Endothelial cell of umbilical vein (primary cell): Measurements from ENCODE around the gene AGR2. TPM values are rescaled to one million over a fixed set of nuclear protein-coding genes. Genes with fewer than 3 reads are reported as not detected.

Experiments
- BruUV-seq: library from RNA; stranded (reverse); fragments of 400-500 nt; replicated peaks from 2 replicates; lab custom pipeline; 2021; lab: Mats Ljungman, UMichigan
- CTCF ChIA-PET: fragments of 300-600, 350-600 bp; sonication (Branson Sonifier 250); formaldehyde crosslinking; loops from one replicate; lab custom pipeline; 2021; ENCODE audit warnings: antibody characterized with exemption, inconsistent platforms; lab: Charles Lee
- POLR2A ChIA-PET: fragments of 300-600, 350-600 bp; sonication (Branson Sonifier 250); formaldehyde crosslinking; loops from one replicate; lab custom pipeline; 2021; ENCODE audit warnings: antibody characterized with exemption, inconsistent platforms; lab: Charles Lee
- DNase-seq: peaks from one replicate; pipeline ENCODE4 v3.0.0-alpha.2; 2011; ENCODE audit warnings: low read depth, low spot score
- FAIRE-seq: peaks from 2 replicates; lab custom pipeline; 2011; peaks lifted over from hg19 to GRCh38; lab: Jason Lieb, UNC
- H2AFZ ChIP-seq: 2 replicates; pipeline ENCODE4 v1.6.0; 2012; ENCODE audit warnings: low read depth, low read length, control low read depth, inconsistent platforms
- H3K27ac ChIP-seq: 2 replicates; pipeline ENCODE4 v1.5.1; 2011; ENCODE audit warnings: low read depth, mild to moderate bottlenecking, control low read depth, low read length, moderate library complexity; ENCODE audit not compliant: insufficient read depth
- H3K27me3 ChIP-seq, 2 experiments: 2 replicates each; pipeline versions ENCODE4 v1.6.0 to v1.6.1; 2011; ENCODE audit warnings: low read length in 2 of 2, mixed read lengths in 1 of 2; ENCODE audit not compliant: control insufficient read depth in 2 of 2, insufficient read depth in 2 of 2
- H3K36me3 ChIP-seq, 2 experiments: 2 replicates in 1 of 2; 3 replicates in 1 of 2; pipeline ENCODE4 v1.5.1; 2011; ENCODE audit warnings: low read length in 2 of 2, mild to moderate bottlenecking in 1 of 2, moderate library complexity in 1 of 2; ENCODE audit not compliant: control insufficient read depth in 2 of 2, insufficient read depth in 2 of 2; ENCODE audit errors: extremely low read depth in 1 of 2
- H3K4me1 ChIP-seq: 3 replicates; pipeline ENCODE4 v1.5.1; 2011; ENCODE audit warnings: mild to moderate bottlenecking, low read length; ENCODE audit not compliant: control insufficient read depth, insufficient read depth; ENCODE audit errors: extremely low read depth
- H3K4me2 ChIP-seq: 2 replicates; pipeline ENCODE4 v1.6.1; 2011; ENCODE audit warnings: low read length, control low read depth, mixed read lengths; ENCODE audit not compliant: insufficient read depth
- H3K4me3 ChIP-seq, 3 experiments: fragments of 200-600 bp in 1 of 3; sonication (generic), shearing (Covaris generic) in 1 of 3; replicated peaks in 1 of 3; 2 replicates each; pipeline ENCODE4 v1.5.1; 2011 to 2016; ENCODE audit warnings: control low read depth in 3 of 3, low read length in 3 of 3, mild to moderate bottlenecking in 2 of 3, inconsistent platforms in 1 of 3, low read depth in 1 of 3, moderate library complexity in 1 of 3; ENCODE audit not compliant: insufficient read depth in 1 of 3
- H3K79me2 ChIP-seq: 2 replicates; pipeline ENCODE4 v1.6.0; 2012; ENCODE audit warnings: low read length, inconsistent platforms; ENCODE audit not compliant: control insufficient read depth, insufficient read depth
- H3K9ac ChIP-seq: replicated peaks from 2 replicates; pipeline ENCODE3; 2011; ENCODE audit warnings: low read length, control low read depth; ENCODE audit not compliant: insufficient read depth; ENCODE audit errors: extremely low read depth
- H3K9me1 ChIP-seq: replicated peaks from 3 replicates; pipeline ENCODE4 v1.6.0; 2011; ENCODE audit warnings: mild to moderate bottlenecking, low read length; ENCODE audit not compliant: control insufficient read depth, insufficient read depth; ENCODE audit errors: extremely low read depth
- H3K9me3 ChIP-seq: replicated peaks from 2 replicates; pipeline ENCODE4 v1.5.1; 2012; ENCODE audit warnings: low read length, inconsistent platforms; ENCODE audit not compliant: control insufficient read depth, insufficient read depth
- H4K20me1 ChIP-seq: replicated peaks from 2 replicates; pipeline ENCODE3; 2011; ENCODE audit warnings: mild to moderate bottlenecking, low read length; ENCODE audit not compliant: control insufficient read depth, insufficient read depth; ENCODE audit errors: extremely low read depth
- EZH2 ChIP-seq: IDR thresholded peaks from 2 replicates; pipeline ENCODE4 v1.6.1; 2012; ENCODE audit warnings: borderline replicate concordance, low read depth, mild to moderate bottlenecking, moderate library complexity, low read length, inconsistent platforms; ENCODE audit not compliant: severe bottlenecking
- FOS ChIP-seq: IDR thresholded peaks from 2 replicates; pipeline ENCODE4 v1.6.1; 2011; ENCODE audit warnings: mild to moderate bottlenecking, low read length, moderate library complexity, borderline replicate concordance; ENCODE audit not compliant: insufficient read depth
- GATA2 ChIP-seq: IDR thresholded peaks from 2 replicates; pipeline ENCODE4 v1.7.0; 2011; ENCODE audit warnings: low read depth, mild to moderate bottlenecking, moderate library complexity, mixed read lengths, low read length; ENCODE audit not compliant: insufficient read length, insufficient read depth
- JUN ChIP-seq: IDR thresholded peaks from 2 replicates; pipeline ENCODE4 v1.6.1; 2011; ENCODE audit warnings: borderline replicate concordance, low read depth; ENCODE audit not compliant: insufficient read length, insufficient read depth
- MYC ChIP-seq: IDR thresholded peaks from one replicate; pipeline ENCODE4 v1.6.1; 2011; ENCODE audit warnings: mild to moderate bottlenecking, low read depth, low read length
- POLR2A ChIP-seq: IDR thresholded peaks from 2 replicates; pipeline ENCODE4 v1.6.1; 2012; ENCODE audit warnings: low read depth, mild to moderate bottlenecking, control low read depth, low read length
- POLR2AphosphoS5 ChIP-seq: IDR thresholded peaks from 2 replicates; pipeline ENCODE4 v1.6.1; 2012; ENCODE audit warnings: low read depth, mild to moderate bottlenecking, control low read depth, low read length, moderate library complexity; ENCODE audit not compliant: insufficient read depth
- dilution Hi-C: fragments of 300-500 bp; cut with MboI; formaldehyde crosslinking; loops from one replicate; pipeline ENCODE4 v1.15.0; 2019; ENCODE audit warnings: low sequenced_read_pairs; ENCODE audit not compliant: extremely low pct_ligation_motif_present
- intact Hi-C: fragments of 100-400 bp; cut with micrococcal nuclease; formaldehyde crosslinking; loops from one replicate; pipeline ENCODE4 v1.10.0; 2022
- polyA plus RNA-seq, 4 experiments: library from polyadenylated mRNA; depleted of rRNA in 3 of 4; stranded (reverse) in 3 of 4; unstranded in 1 of 4; fragments of >200 nt; gene quantifications; 2 replicates each; pipeline versions ENCODE4 v1.2.1 to v1.2.3, GENCODE V29; 2011 to 2012; ENCODE audit warnings: missing spikeins in 1 of 4
- total RNA-seq: library from RNA; stranded (reverse); gene quantifications from 2 replicates; pipeline ENCODE4 v1.2.3, GENCODE V29; 2021
- TF ChIP-seq, protein P1 (sequence below), 2 donors: IDR thresholded peaks; 1 replicate in 1 of 2; 2 replicates in 1 of 2; pipeline ENCODE4 v1.5.1; 2011; ENCODE audit warnings: low read length in 2 of 2, mild to moderate bottlenecking in 2 of 2, moderate library complexity in 2 of 2, control low read depth in 1 of 2, inconsistent platforms in 1 of 2, low read depth in 1 of 2; ENCODE audit not compliant: insufficient read depth in 1 of 2; ENCODE audit errors: extremely low read depth in 1 of 2
- TF ChIP-seq, protein P2 (sequence below): IDR thresholded peaks from 2 replicates; pipeline ENCODE4 v1.6.1; 2011; ENCODE audit not compliant: insufficient read depth, insufficient read length

The AGR2 gene
- total and polyA plus RNA-seq, 2 donors (not counting 3 experiments of a cell fraction or from before 2014, with no cell fraction given) = not detected

DNA sequence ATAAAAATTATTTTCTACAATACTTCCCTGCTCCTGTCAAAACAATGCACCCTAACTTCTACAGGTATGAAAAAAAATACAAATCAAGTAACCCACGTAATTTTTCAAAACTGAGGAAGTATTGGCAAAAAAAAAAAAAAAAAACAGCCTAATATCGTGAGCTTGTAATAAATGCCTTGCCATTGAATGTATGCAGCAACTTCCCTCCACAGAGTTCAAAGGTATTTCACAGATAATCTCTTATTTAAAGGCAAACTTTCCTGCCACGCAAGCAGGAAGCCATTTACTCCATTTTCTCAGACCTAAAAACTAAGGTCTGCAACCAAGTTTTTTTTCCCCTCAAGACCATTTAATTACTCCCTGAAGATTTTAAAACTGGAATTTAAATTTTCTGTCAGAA lies 642 bp upstream of the AGR2 start:
- Histone ChIP-seq H3K9me1 (no peaks in the 10 kb centered on the region), H3K79me2 (no peaks in the 10 kb centered on the region), H3K4me2 (no peak overlapping the region), H3K27me3 (no peaks in the 10 kb centered on the region), H3K4me3 (no peak overlapping the region), H4K20me1 (no peaks in the 10 kb centered on the region), H3K36me3 (no peaks in the 10 kb centered on the region), H3K9ac (no peak overlapping the region), H2AFZ (no peak overlapping the region), H3K9me3 (no peaks in the 10 kb centered on the region), H3K4me1 (no peaks in the 10 kb centered on the region), H3K27ac (no peak overlapping the region)
- no peak for TF ChIP-seq JUN
- TF ChIP-seq, protein P1, sequence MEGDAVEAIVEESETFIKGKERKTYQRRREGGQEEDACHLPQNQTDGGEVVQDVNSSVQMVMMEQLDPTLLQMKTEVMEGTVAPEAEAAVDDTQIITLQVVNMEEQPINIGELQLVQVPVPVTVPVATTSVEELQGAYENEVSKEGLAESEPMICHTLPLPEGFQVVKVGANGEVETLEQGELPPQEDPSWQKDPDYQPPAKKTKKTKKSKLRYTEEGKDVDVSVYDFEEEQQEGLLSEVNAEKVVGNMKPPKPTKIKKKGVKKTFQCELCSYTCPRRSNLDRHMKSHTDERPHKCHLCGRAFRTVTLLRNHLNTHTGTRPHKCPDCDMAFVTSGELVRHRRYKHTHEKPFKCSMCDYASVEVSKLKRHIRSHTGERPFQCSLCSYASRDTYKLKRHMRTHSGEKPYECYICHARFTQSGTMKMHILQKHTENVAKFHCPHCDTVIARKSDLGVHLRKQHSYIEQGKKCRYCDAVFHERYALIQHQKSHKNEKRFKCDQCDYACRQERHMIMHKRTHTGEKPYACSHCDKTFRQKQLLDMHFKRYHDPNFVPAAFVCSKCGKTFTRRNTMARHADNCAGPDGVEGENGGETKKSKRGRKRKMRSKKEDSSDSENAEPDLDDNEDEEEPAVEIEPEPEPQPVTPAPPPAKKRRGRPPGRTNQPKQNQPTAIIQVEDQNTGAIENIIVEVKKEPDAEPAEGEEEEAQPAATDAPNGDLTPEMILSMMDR (IDR thresholded peaks at IDR 0.05; ENCODE audit: extremely low read depth in 1 of 2, insufficient read depth in 1 of 2, low read depth in 1 of 2, low read length in 2 of 2) = no peak
- TF ChIP-seq, protein P2, sequence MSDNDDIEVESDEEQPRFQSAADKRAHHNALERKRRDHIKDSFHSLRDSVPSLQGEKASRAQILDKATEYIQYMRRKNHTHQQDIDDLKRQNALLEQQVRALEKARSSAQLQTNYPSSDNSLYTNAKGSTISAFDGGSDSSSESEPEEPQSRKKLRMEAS = no peak
- TF ChIP-seq POLR2AphosphoS5 = no peak
- no peak for TF ChIP-seq MYC
- no peak for TF ChIP-seq EZH2
- no peak for TF ChIP-seq POLR2A
- TF ChIP-seq FOS = no peak
- TF ChIP-seq GATA2 = no peak
- ChIA-PET CTCF (interaction anchor here (0.6 to 9.1 kb wide), 2 partner anchors 13 to 112 kb away, joined by 4 to 149 read pairs; no protein-coding TSS in a partner anchor), POLR2A (no interaction called here)
- intact Hi-C loops = no loop called here
- dilution Hi-C loops = no loop called here
- DNase-seq (no peak), FAIRE-seq (no peak)
- BruUV-seq = no TSS peak
